Measurements from ENCODE around the gene FKRP.

The FKRP gene

GRCh38 chr19:46719629-46720502 is 26.0 kb upstream of the FKRP start:
- no peak for DNase-seq

GRCh38 chr19:46720503-46721239 is 25.2 kb upstream of the FKRP start:
- DNase-seq: no peak

GRCh38 chr19:46721269-46722003 is 24.4 kb upstream of the FKRP start:
- no peak for DNase-seq

- no peak for DNase-seq
Observed at GRCh38 chr19:46722004-46722380, 23.9 kb upstream of the FKRP start.

GRCh38 chr19:46722421-46723022 is 23.3 kb upstream of the FKRP start:
- no peak for DNase-seq

GRCh38 chr19:46723023-46723461 is 22.8 kb upstream of the FKRP start:
- no peak for DNase-seq

- no peak for DNase-seq
Observed at GRCh38 chr19:46723471-46723870, 22.4 kb upstream of the FKRP start.

GRCh38 chr19:46724468-46724867 is 21.4 kb upstream of the FKRP start:
- no peak for DNase-seq

- no peak for DNase-seq
Observed at GRCh38 chr19:46725036-46725820, 20.6 kb upstream of the FKRP start.

- no peak for DNase-seq
Observed at GRCh38 chr19:46725859-46726393, 19.9 kb upstream of the FKRP start.

GRCh38 chr19:46726551-46726950 is 19.3 kb upstream of the FKRP start:
- no peak for DNase-seq

GRCh38 chr19:46726971-46727501 is 18.8 kb upstream of the FKRP start:
- no peak for DNase-seq

- no peak for DNase-seq
Observed at GRCh38 chr19:46727757-46728156, 18.1 kb upstream of the FKRP start.

GRCh38 chr19:46728208-46728607 is 17.6 kb upstream of the FKRP start:
- DNase-seq: no peak

- peak; percentile 63 to 78 (median 74) for DNase-seq
Observed at GRCh38 chr19:46728693-46729339, 17.0 kb upstream of the FKRP start.

- no peak for DNase-seq
Observed at GRCh38 chr19:46729696-46730095, 16.2 kb upstream of the FKRP start.

GRCh38 chr19:46730187-46730586 is 15.7 kb upstream of the FKRP start:
- no peak for DNase-seq

- DNase-seq: no peak
Observed at GRCh38 chr19:46730595-46730994, 15.3 kb upstream of the FKRP start.

GRCh38 chr19:46731007-46731501 is 14.8 kb upstream of the FKRP start:
- no peak for DNase-seq

- DNase-seq: no peak
Observed at GRCh38 chr19:46731584-46731983, 14.3 kb upstream of the FKRP start.

Data from T-helper 2 cell (primary cell).